Calu3 (cell line): Measurements from ENCODE around the gene XKR7. TPM values are rescaled to one million over a fixed set of nuclear protein-coding genes. Genes with fewer than 3 reads are reported as not detected.

Experiments used
- BruUV-seq: library from RNA; stranded (reverse); fragments of 400-500 nt; replicated peaks from 2 replicates; lab custom pipeline; 2021; lab: Mats Ljungman, UMichigan
- CTCF ChIA-PET: fragments of 300-600 bp; sonication (Branson Sonifier 250); formaldehyde crosslinking; loops from one replicate; lab custom pipeline; 2022; ENCODE audit warnings: antibody characterized with exemption; lab: Charles Lee
- DNase-seq: peaks from one replicate; pipeline ENCODE4 v3.0.0; 2022
- H3K27ac Mint-ChIP-seq: one replicate; pipeline ENCODE4 v1.8.0; 2022; ENCODE audit warnings: mixed read lengths; ENCODE audit not compliant: unreplicated experiment
- H3K27me3 Mint-ChIP-seq: one replicate; pipeline ENCODE4 v1.8.0; 2022; ENCODE audit warnings: mixed read lengths; ENCODE audit not compliant: unreplicated experiment
- H3K36me3 Mint-ChIP-seq: one replicate; pipeline ENCODE4 v1.8.0; 2022; ENCODE audit warnings: mild to moderate bottlenecking, moderate library complexity, mixed read lengths; ENCODE audit not compliant: insufficient read depth, unreplicated experiment
- H3K4me1 Mint-ChIP-seq: one replicate; pipeline ENCODE4 v1.8.0; 2022; ENCODE audit warnings: mild to moderate bottlenecking, low read depth, mixed read lengths; ENCODE audit not compliant: unreplicated experiment
- H3K4me3 Mint-ChIP-seq: one replicate; pipeline ENCODE4 v1.8.0; 2022; ENCODE audit warnings: mild to moderate bottlenecking, low read depth, moderate library complexity, mixed read lengths; ENCODE audit not compliant: unreplicated experiment
- H3K9me3 Mint-ChIP-seq: one replicate; pipeline ENCODE4 v1.8.0; 2022; ENCODE audit warnings: low read depth, mixed read lengths; ENCODE audit not compliant: unreplicated experiment
- CTCF ChIP-seq: fragments of 200-600 bp; IDR thresholded peaks from one replicate; pipeline ENCODE4 v1.8.0; 2022; ENCODE audit warnings: antibody characterized with exemption; ENCODE audit not compliant: unreplicated experiment
- intact Hi-C: fragments of 100-400 bp; cut with micrococcal nuclease; formaldehyde crosslinking; loops from one replicate; pipeline ENCODE4 v1.10.0; 2022; ENCODE audit not compliant: unreplicated experiment
- total RNA-seq: library from RNA; stranded (reverse); gene quantifications from 2 replicates; pipeline ENCODE4 v1.2.3, GENCODE V29; 2022

Gene XKR7
- total RNA-seq, 1 experiment from 2014 or later, result not detected

GRCh38 chr20:31937820-31938219, 30.1 kb upstream of the XKR7 start:
- BruUV-seq, result no TSS peak
- Mint-ChIP-seq H3K36me3 (no peaks in the 10 kb centered on the region), H3K4me1 (no peaks in the 10 kb centered on the region), H3K4me3 (no peak overlapping the region), H3K9me3 (no peaks in the 10 kb centered on the region), H3K27ac (no peak overlapping the region), H3K27me3 (peaks cover 21% of the 10 kb centered on the region)
- TF ChIP-seq CTCF, result no peak
- CTCF ChIA-PET, result interaction anchor here (0.5 kb wide), 1 partner anchor 42 kb away, joined by 8 read pairs; no protein-coding TSS in a partner anchor
- intact Hi-C loops, result no loop called here
- no peak for DNase-seq

DNA sequence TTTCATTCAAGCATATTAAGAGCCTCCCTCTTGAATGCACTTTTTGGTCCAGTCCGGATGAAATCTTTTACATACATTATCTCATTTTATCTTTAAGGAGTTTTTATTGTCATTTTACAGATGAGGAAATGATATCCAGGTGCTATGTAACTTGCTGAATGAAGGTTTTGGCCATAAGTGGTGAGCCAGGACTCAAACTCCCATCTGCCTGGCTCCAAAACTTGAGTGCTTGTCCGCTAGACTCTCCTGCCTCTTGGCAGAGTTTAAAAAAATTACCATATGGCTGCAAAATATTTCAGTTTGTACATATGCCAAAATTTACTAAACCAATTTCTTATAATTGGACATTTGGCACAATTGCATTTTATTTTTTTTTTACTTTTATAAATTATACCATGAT, 28.3 kb upstream of the XKR7 start:
- no peak for DNase-seq
- no peak for TF ChIP-seq CTCF
- CTCF ChIA-PET, result interaction anchor here (0.8 kb wide), 1 partner anchor 12 kb away, joined by 3 read pairs; the partner anchor contains the start of gene PDRG1
- no TSS peak for BruUV-seq
- H3K36me3 Mint-ChIP-seq, result no peaks in the 10 kb centered on the region
- no peaks in the 10 kb centered on the region for H3K4me1 Mint-ChIP-seq
- H3K27ac Mint-ChIP-seq, result no peak overlapping the region
- H3K4me3 Mint-ChIP-seq, result no peak overlapping the region
- H3K27me3 Mint-ChIP-seq, result peaks cover 2% of the 10 kb centered on the region
- intact Hi-C loops, result no loop called here
- no peaks in the 10 kb centered on the region for H3K9me3 Mint-ChIP-seq

GRCh38 chr20:31943052-31943471, 24.9 kb upstream of the XKR7 start:
- Mint-ChIP-seq H3K27me3 (no peaks in the 10 kb centered on the region), H3K27ac (no peak overlapping the region), H3K4me1 (no peaks in the 10 kb centered on the region), H3K9me3 (no peaks in the 10 kb centered on the region), H3K36me3 (peaks cover 21% of the 10 kb centered on the region), H3K4me3 (no peak overlapping the region)
- intact Hi-C loops, result no loop called here
- BruUV-seq, result no TSS peak
- no peak for TF ChIP-seq CTCF
- DNase-seq, result no peak
- CTCF ChIA-PET, result interaction anchor here (1.0 to 1.1 kb wide), 2 partner anchors 9 to 111 kb away, joined by 3 to 5 read pairs; partner anchors contain the start of gene PDRG1

DNA sequence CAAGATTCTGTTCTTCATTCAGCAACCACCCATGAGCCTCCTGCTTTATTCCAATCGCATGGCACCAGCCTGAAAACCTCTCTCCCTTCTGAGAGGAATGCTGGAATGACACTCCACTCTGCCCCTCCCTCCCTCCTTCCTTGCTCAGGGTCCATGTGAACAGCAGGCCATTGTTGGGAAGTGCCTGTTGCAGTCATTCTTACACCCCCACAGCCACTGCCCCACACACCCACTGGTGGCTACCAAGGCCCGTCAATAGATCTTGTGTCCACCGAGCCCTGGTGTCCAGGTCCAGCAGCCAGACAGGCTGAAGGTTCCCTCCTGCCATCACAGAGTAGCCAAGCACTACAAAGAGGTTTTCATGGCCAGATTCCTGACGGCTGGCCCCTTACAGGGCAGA, 22.6 kb upstream of the XKR7 start:
- H3K4me1 Mint-ChIP-seq, result peaks cover 7% of the 10 kb centered on the region
- CTCF ChIA-PET, result no interaction called here
- no TSS peak for BruUV-seq
- H3K27me3 Mint-ChIP-seq, result no peaks in the 10 kb centered on the region
- intact Hi-C loops, result no loop called here
- no peak overlapping the region for H3K4me3 Mint-ChIP-seq
- H3K9me3 Mint-ChIP-seq, result no peaks in the 10 kb centered on the region
- H3K27ac Mint-ChIP-seq, result no peak overlapping the region
- TF ChIP-seq CTCF, result no peak
- no peak for DNase-seq
- H3K36me3 Mint-ChIP-seq, result peaks cover 38% of the 10 kb centered on the region
